Colonic mucosa (tissue), 4 donors: Measurements from ENCODE around the gene CD69. TPM values are rescaled to one million over a fixed set of nuclear protein-coding genes. Genes with fewer than 3 reads are reported as not detected.
A peak's percentile ranks its signal among the peaks of the same experiment; 100 is the strongest.

Source experiments
- DNase-seq: peaks from one replicate; pipeline ENCODE4 v3.0.0-alpha.2; 2020
- H3K27ac ChIP-seq: fragments of 200-600 bp; one replicate; pipeline ENCODE4 v1.8.0; 2021
- H3K27me3 ChIP-seq: fragments of 200-600 bp; one replicate; pipeline ENCODE4 v1.8.0; 2021
- H3K36me3 ChIP-seq: fragments of 200-600 bp; one replicate; pipeline ENCODE4 v1.8.0; 2021
- H3K4me1 ChIP-seq: fragments of 200-600 bp; one replicate; pipeline ENCODE4 v1.8.0; 2021; ENCODE audit warnings: mild to moderate bottlenecking
- H3K4me3 ChIP-seq: fragments of 200-600 bp; one replicate; pipeline ENCODE4 v1.8.0; 2021
- H3K9ac ChIP-seq, 2 donors: one replicate each; pipeline ENCODE4 v1.7.0; 2013; ENCODE audit warnings: control low read depth in 2 of 2, low read depth in 2 of 2, low read length in 2 of 2
- H3K9me3 ChIP-seq: fragments of 200-600 bp; one replicate; pipeline ENCODE4 v1.8.0; 2021
- intact Hi-C: fragments of 100-400 bp; cut with DNase I; formaldehyde crosslinking; loops from one replicate; pipeline ENCODE4 v1.14.1; 2022
- total RNA-seq, 2 donors: library from RNA; stranded (reverse); fragmentation: NEBNext Ultra II Directional in 1 of 2; extraction: Animal tissue kit (Norgen Biotek cat#: 25700) in 1 of 2; gene quantifications; one replicate each; pipeline ENCODE4 v1.2.1, GENCODE V29; 2021
- TF ChIP-seq, protein P1 (sequence below): fragments of 200-600 bp; IDR thresholded peaks from one replicate; pipeline ENCODE4 v1.8.0; 2022; ENCODE audit warnings: antibody characterized with exemption, mild to moderate bottlenecking
- donor health status: healthy.
- donor health status: DM: no; HTN: no; CAD: no.
- donor health status: DM: no; HTN: no; CAD: no.

The CD69 gene
- total RNA-seq, 2 donors from 2014 or later: 1.4 to 3.2 TPM

DNA sequence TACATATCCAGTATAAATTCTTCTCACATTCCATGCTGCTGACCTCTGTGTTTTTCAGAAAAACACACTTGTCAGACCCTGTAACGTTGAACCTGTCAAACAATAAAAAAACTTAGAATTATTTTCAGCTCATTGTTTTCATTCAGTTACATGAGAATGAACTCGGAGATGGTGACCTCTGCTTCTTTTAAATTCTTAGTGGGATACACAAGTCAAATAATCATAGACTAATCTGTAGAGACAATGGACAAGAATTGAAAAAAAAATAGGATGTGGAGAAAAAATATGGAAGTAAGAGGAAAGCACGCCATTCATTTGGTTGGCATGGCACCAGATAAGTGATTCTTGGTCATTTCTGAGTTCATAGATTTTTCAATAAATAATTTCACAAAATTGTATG, 7.2 kb downstream of the CD69 start:
- intact Hi-C loops: no loop called here
- H3K36me3 ChIP-seq: no peaks in the 10 kb centered on the region
- TF ChIP-seq, protein P1, sequence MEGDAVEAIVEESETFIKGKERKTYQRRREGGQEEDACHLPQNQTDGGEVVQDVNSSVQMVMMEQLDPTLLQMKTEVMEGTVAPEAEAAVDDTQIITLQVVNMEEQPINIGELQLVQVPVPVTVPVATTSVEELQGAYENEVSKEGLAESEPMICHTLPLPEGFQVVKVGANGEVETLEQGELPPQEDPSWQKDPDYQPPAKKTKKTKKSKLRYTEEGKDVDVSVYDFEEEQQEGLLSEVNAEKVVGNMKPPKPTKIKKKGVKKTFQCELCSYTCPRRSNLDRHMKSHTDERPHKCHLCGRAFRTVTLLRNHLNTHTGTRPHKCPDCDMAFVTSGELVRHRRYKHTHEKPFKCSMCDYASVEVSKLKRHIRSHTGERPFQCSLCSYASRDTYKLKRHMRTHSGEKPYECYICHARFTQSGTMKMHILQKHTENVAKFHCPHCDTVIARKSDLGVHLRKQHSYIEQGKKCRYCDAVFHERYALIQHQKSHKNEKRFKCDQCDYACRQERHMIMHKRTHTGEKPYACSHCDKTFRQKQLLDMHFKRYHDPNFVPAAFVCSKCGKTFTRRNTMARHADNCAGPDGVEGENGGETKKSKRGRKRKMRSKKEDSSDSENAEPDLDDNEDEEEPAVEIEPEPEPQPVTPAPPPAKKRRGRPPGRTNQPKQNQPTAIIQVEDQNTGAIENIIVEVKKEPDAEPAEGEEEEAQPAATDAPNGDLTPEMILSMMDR: no peak
- no peaks in the 10 kb centered on the region for H3K4me1 ChIP-seq
- no peak overlapping the region for H3K27ac ChIP-seq
- H3K9me3 ChIP-seq: no peaks in the 10 kb centered on the region
- no peak for DNase-seq
- no peaks in the 10 kb centered on the region for H3K27me3 ChIP-seq
- H3K9ac ChIP-seq: no peak overlapping the region
- H3K4me3 ChIP-seq: no peak overlapping the region

DNA sequence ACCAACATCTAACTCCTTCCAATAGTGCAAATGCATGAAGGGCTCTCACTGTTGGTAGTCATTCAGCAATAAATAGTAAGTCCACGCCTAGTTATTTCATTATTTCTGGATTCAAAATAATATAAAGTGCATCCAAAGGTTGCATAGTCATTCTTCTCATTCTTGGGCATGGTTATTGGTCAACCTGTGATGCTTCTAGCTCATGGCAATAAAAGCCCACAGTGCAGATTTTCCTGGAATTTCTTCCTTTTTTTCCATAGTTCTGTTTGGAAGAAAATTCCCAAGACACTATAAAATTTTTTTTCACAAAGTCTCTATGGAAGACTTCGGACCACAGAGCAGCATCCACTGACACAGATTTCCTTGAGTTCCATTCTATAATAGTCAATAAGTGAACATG, 7.6 kb downstream of the CD69 start:
- Histone ChIP-seq H3K9me3 (no peaks in the 10 kb centered on the region), H3K27me3 (no peaks in the 10 kb centered on the region), H3K36me3 (no peaks in the 10 kb centered on the region), H3K9ac (no peak overlapping the region), H3K4me3 (no peak overlapping the region), H3K4me1 (no peaks in the 10 kb centered on the region), H3K27ac (no peak overlapping the region)
- no peak for DNase-seq
- TF ChIP-seq, protein P1: no peak
- intact Hi-C loops: no loop called here

DNA sequence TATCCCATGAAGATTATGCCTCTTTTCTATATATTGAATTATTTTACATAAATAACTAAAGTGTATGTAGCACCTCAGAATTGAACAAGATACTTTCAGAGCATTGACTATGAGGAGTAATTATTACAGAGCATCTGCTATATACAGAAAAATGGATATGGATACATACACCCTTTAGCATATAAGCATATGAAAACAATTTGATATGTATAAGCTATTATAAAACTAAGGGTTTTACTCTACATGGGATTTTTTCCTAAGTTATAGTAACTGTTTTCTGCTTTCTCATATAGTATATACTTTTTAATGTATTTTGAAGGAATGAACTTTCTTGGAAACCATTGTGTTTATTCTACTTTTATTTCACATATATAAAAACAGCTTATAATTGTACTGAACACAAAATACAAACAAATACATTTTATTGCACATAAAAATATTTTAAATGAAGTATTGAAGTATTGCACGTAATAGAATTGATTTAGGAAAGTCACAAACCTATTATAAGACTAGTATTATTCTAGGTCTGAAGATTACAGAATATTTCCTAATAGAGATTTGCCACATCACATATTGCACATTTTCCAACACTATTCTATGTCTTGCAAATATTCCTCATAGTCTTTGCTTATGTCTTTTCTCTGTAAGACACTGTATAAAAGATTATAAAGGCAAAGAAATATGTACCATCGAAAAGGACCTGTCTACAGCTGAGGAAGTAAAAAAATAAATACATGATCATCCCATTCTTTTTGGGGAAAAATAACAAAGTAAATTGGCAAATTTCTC, 8.4 kb downstream of the CD69 start:
- DNase-seq: no peak
- H3K9me3 ChIP-seq: no peaks in the 10 kb centered on the region
- no peak overlapping the region for H3K9ac ChIP-seq
- H3K27ac ChIP-seq: no peak overlapping the region
- no peaks in the 10 kb centered on the region for H3K36me3 ChIP-seq
- TF ChIP-seq, protein P1: no peak
- no peaks in the 10 kb centered on the region for H3K4me1 ChIP-seq
- H3K27me3 ChIP-seq: no peaks in the 10 kb centered on the region
- intact Hi-C loops: no loop called here
- H3K4me3 ChIP-seq: no peak overlapping the region

DNA sequence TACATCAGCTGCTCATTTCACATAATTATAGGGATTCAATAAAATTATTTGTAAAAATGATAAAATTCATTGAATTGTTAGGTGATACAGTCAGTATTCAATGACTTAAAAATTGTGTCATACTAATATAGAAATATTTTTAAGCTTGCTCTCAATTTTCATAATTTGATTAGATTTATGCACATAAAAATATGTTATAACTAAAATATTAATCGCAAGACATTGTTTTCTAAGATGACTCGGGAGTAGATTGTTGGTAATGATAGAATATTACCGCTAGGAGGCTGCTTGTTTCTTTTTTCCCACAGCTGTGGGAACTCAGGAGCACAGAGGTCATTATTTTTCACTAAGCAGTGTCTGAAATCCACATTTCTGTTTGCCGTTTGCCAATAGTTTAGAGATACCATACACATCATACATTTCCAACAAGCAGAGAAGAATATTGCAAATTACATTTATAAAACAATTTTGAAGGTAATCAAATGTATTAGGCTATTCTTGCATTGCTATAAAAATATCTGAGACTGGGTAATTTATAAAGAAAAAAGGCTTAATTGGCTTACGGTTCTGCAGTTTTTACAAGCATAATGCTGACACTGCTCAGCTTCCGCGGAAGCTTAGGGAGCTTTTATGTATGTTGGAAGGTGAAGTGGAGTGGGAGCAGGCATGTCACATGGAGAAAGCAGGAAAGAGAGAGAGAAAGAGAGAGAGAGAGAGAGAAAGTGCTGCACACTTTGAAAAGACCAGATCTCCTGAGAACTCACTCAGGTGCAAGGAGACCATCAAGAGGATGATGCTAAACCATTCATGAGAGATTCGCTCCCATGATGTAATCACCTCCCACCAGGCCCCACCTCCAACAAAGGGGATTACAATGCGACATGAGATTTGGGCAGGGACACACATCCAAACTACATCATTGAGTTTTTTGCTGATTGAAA, 9.2 kb downstream of the CD69 start:
- no peak overlapping the region for H3K27ac ChIP-seq
- TF ChIP-seq, protein P1: no peak
- no peak overlapping the region for H3K4me3 ChIP-seq
- no peak overlapping the region for H3K9ac ChIP-seq
- no peaks in the 10 kb centered on the region for H3K9me3 ChIP-seq
- H3K4me1 ChIP-seq: no peaks in the 10 kb centered on the region
- no peaks in the 10 kb centered on the region for H3K36me3 ChIP-seq
- H3K27me3 ChIP-seq: no peaks in the 10 kb centered on the region
- DNase-seq: no peak
- intact Hi-C loops: loop anchor here (2.0 kb wide), 1 partner anchor 173 kb away; no protein-coding TSS in a partner anchor

DNA sequence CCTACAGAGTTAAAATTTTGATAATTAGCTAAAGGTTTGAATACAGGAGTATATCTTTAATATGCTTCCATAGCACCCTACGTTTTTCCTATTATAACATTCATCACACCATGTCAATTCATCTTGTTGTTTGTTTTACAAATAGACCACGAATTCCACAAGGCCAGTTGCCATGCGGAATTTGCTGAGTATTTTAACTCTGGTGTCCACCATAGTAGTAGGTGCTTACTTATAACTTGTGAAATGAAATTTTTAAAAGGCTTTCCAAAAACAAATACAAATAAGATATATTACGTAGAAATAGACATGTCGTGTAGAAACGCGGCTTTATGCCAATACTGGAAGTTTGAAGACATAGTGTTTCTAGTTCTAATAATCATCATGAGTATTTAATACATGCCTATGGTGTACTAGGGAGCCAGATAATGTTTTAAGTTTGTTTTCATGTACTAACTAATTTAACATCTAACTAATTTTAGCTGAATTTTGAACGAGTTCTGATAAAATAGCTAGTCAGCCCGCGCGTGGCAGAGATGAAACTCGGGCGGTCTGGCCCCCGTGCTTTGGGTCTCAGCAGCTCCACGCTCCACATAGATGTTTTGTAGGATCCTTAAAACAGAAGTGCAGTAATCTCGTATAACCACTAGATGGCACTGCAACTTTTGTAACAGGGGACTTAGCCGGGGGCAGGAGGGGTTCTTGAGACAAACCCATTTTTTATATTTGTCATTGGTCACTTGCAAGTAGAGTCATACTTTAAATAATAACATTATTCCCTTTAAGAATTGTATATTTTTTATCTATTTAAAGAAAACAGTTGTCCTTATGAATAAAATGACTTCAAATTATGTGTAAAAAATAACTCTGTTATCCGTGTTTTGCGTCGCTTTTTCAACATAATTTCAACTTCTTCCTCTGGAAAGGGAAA, 10.2 kb downstream of the CD69 start:
- intact Hi-C loops: loop anchor here (2.0 kb wide), 1 partner anchor 174 kb away; no protein-coding TSS in a partner anchor
- H3K27me3 ChIP-seq: no peaks in the 10 kb centered on the region
- H3K4me3 ChIP-seq: no peak overlapping the region
- TF ChIP-seq, protein P1: peak; percentile 77
- H3K9ac ChIP-seq: no peak overlapping the region
- DNase-seq: peak; percentile 50
- no peaks in the 10 kb centered on the region for H3K4me1 ChIP-seq
- no peaks in the 10 kb centered on the region for H3K36me3 ChIP-seq
- no peak overlapping the region for H3K27ac ChIP-seq
- no peaks in the 10 kb centered on the region for H3K9me3 ChIP-seq
